ENCODE measurements around the gene MFSD1.

Gene MFSD1

GRCh38 chr3:158792709-158793108, 9.1 kb upstream of the MFSD1 start:
- TF ChIP-seq, protein P1, sequence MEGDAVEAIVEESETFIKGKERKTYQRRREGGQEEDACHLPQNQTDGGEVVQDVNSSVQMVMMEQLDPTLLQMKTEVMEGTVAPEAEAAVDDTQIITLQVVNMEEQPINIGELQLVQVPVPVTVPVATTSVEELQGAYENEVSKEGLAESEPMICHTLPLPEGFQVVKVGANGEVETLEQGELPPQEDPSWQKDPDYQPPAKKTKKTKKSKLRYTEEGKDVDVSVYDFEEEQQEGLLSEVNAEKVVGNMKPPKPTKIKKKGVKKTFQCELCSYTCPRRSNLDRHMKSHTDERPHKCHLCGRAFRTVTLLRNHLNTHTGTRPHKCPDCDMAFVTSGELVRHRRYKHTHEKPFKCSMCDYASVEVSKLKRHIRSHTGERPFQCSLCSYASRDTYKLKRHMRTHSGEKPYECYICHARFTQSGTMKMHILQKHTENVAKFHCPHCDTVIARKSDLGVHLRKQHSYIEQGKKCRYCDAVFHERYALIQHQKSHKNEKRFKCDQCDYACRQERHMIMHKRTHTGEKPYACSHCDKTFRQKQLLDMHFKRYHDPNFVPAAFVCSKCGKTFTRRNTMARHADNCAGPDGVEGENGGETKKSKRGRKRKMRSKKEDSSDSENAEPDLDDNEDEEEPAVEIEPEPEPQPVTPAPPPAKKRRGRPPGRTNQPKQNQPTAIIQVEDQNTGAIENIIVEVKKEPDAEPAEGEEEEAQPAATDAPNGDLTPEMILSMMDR (IDR thresholded peaks at IDR 0.05; ENCODE audit: extremely low read depth, insufficient read depth, missing control alignments), result no peak
- in situ Hi-C loops (cut with MboI; ENCODE audit: low pct_unique_long_range_greater_than_20kb, low sequenced_read_pairs, unreplicated experiment), result loop anchor here (10.0 kb wide), 1 partner anchor 68 kb away; no protein-coding TSS in a partner anchor
- no peak for DNase-seq (ENCODE audit: low spot score)

- DNase-seq (ENCODE audit: low spot score), result no peak
- TF ChIP-seq, protein P1 (IDR thresholded peaks at IDR 0.05; ENCODE audit: extremely low read depth, insufficient read depth, missing control alignments), result no peak
- in situ Hi-C loops (cut with MboI; ENCODE audit: low pct_unique_long_range_greater_than_20kb, low sequenced_read_pairs, unreplicated experiment), result loop anchor here (10.0 kb wide), 1 partner anchor 69 kb away; no protein-coding TSS in a partner anchor
Measured at GRCh38 chr3:158794206-158794605, 7.6 kb upstream of the MFSD1 start.

DNA sequence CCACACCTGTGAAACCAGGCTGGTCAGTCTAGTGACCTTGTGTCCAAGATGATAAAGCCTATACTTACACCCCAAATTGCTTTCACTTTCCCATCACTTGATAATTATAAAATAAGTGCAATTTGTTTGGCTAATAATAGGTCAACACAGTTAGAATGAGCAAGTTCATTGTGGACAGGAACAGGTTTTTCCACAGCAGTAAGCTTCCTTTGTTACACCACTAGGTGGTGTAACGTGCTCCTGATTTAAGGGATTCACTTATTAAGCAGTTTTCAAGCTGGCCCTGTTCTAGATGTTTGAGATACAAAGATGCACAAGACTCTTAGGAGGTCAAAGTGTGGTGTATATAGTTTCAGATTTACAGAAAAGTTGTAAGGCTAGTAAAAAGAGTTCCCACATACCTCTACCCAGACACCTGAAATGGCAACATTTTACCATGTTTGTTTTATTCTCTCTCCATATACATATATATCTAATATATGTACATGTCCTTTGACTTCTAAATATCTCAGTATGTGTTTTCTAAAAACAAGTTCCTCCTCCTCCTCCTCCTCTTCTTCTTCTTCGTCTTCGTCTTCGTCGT, 6.8 kb upstream of the MFSD1 start:
- TF ChIP-seq, protein P1 (IDR thresholded peaks at IDR 0.05; ENCODE audit: extremely low read depth, insufficient read depth, missing control alignments), result peak; percentile 64
- DNase-seq (ENCODE audit: low spot score), result no peak
- in situ Hi-C loops (cut with MboI; ENCODE audit: low pct_unique_long_range_greater_than_20kb, low sequenced_read_pairs, unreplicated experiment), result loop anchor here (10.0 kb wide), 1 partner anchor 70 kb away; no protein-coding TSS in a partner anchor

- TF ChIP-seq, protein P1 (IDR thresholded peaks at IDR 0.05; ENCODE audit: extremely low read depth, insufficient read depth, missing control alignments), result no peak
- DNase-seq (ENCODE audit: low spot score), result no peak
- in situ Hi-C loops (cut with MboI; ENCODE audit: low pct_unique_long_range_greater_than_20kb, low sequenced_read_pairs, unreplicated experiment), result no loop called here
Measured at GRCh38 chr3:158801201-158801600, 653 bp upstream of the MFSD1 start.

GRCh38 chr3:158802409-158803268, 785 bp downstream of the MFSD1 start:
- in situ Hi-C loops (cut with MboI; ENCODE audit: low pct_unique_long_range_greater_than_20kb, low sequenced_read_pairs, unreplicated experiment), result no loop called here
- TF ChIP-seq, protein P1 (IDR thresholded peaks at IDR 0.05; ENCODE audit: extremely low read depth, insufficient read depth, missing control alignments), result no peak
- peak; percentile 35 for DNase-seq (ENCODE audit: low spot score)

GRCh38 chr3:158804441-158804840, 2.6 kb downstream of the MFSD1 start:
- TF ChIP-seq, protein P1 (IDR thresholded peaks at IDR 0.05; ENCODE audit: extremely low read depth, insufficient read depth, missing control alignments), result no peak
- DNase-seq (ENCODE audit: low spot score), result no peak
- in situ Hi-C loops (cut with MboI; ENCODE audit: low pct_unique_long_range_greater_than_20kb, low sequenced_read_pairs, unreplicated experiment), result no loop called here
